ENCODE data around the gene CDH11.

- TF ChIP-seq CTCF (IDR thresholded peaks at IDR 0.05) (no peak), POLR2A (IDR thresholded peaks at IDR 0.05) (no peak)
Observed at GRCh38 chr16:65061263-65061662, 60.6 kb downstream of the CDH11 start.

All from thyroid gland (tissue), 4 donors.